K562 (cell line): ENCODE data around the gene COQ10B. TPM values are rescaled to one million over a fixed set of nuclear protein-coding genes. Genes with fewer than 3 reads are reported as not detected.
A peak's percentile ranks its signal among the peaks of the same experiment; 100 is the strongest.

ENCODE experiments used
- ATF2 ChIP-seq: sonication (generic); formaldehyde crosslinking; IDR thresholded peaks from 2 replicates; pipeline ENCODE4 v1.8.1; 2022; ENCODE audit warnings: missing genetic modification reagents
- ATF4 ChIP-seq: fragments of 450-650 bp; formaldehyde crosslinking; IDR thresholded peaks from 2 replicates; pipeline ENCODE4 v1.4.0; 2022; ENCODE audit warnings: mild to moderate bottlenecking, moderate library complexity
- ATF7 ChIP-seq: fragments of 450-650 bp; IDR thresholded peaks from 2 replicates; pipeline ENCODE4 v1.7.1; 2014; ENCODE audit warnings: mild to moderate bottlenecking, moderate library complexity
- BCL6 ChIP-seq: fragments of 250-450 bp; sonication (Bioruptor Pico); IDR thresholded peaks from 2 replicates; pipeline ENCODE4 v1.4.0; 2020
- MBD2 ChIP-seq: sonication (generic); IDR thresholded peaks from 2 replicates; pipeline ENCODE4 v1.6.1; 2016; ENCODE audit warnings: low read depth, borderline replicate concordance
- PHF20 ChIP-seq: fragments of 450-650 bp; IDR thresholded peaks from 2 replicates; pipeline ENCODE4 v1.6.1; 2018; ENCODE audit not compliant: partially characterized antibody
- PHTF2 ChIP-seq: fragments of 250-450 bp; sonication (Bioruptor Pico); IDR thresholded peaks from 2 replicates; pipeline ENCODE4 v1.5.0; 2021; ENCODE audit warnings: mild to moderate bottlenecking
- SRSF9 ChIP-seq: fragments of 200-400 bp; formaldehyde crosslinking; IDR thresholded peaks from 2 replicates; pipeline ENCODE4 v1.6.1; 2017; ENCODE audit warnings: low read depth, low read length, borderline replicate concordance
- TAF7 ChIP-seq: fragments of 450-650 bp; IDR thresholded peaks from 2 replicates; pipeline ENCODE4 v1.6.1; 2016; ENCODE audit warnings: missing genetic modification characterization, missing compliant biosample characterization
- TEAD2 ChIP-seq: fragments of 450-650 bp; IDR thresholded peaks from 2 replicates; pipeline ENCODE4 v1.6.1; 2016; ENCODE audit warnings: missing genetic modification characterization, control low read depth, missing compliant biosample characterization
- TRIM28 ChIP-seq: fragments of 450-650 bp; IDR thresholded peaks from 2 replicates; pipeline ENCODE4 v1.6.1; 2017
- WHSC1 ChIP-seq: IDR thresholded peaks from one replicate; pipeline ENCODE4 v1.6.1; 2012; ENCODE audit warnings: low read length, control low read depth, inconsistent platforms
- ZBTB12 ChIP-seq: fragments of 250-450 bp; sonication (Bioruptor Pico); IDR thresholded peaks from 2 replicates; pipeline ENCODE4 v1.4.0; 2020
- ZEB2 ChIP-seq: fragments of 450-650 bp; IDR thresholded peaks from 2 replicates; pipeline ENCODE4 v1.6.1; 2016
- ZNF57 ChIP-seq: fragments of 450-650 bp; formaldehyde crosslinking; IDR thresholded peaks from 2 replicates; pipeline ENCODE4 v1.4.0; 2020; ENCODE audit warnings: mild to moderate bottlenecking, moderate library complexity
- ZNF740 ChIP-seq, 3 experiments: fragments of 200-800 bp in 1 of 3; sonication (Bioruptor generic) in 1 of 3; sonication (generic) in 1 of 3; formaldehyde crosslinking in 1 of 3; IDR thresholded peaks; 2 replicates each; pipeline versions ENCODE4 v1.6.1 to v1.8.0; 2016 to 2022; ENCODE audit warnings: mild to moderate bottlenecking in 2 of 3, missing compliant biosample characterization in 2 of 3, missing genetic modification characterization in 2 of 3, missing genetic modification reagents in 1 of 3
- ZZZ3 ChIP-seq: fragments of 450-650 bp; IDR thresholded peaks from 2 replicates; pipeline ENCODE4 v1.6.1; 2016; ENCODE audit warnings: antibody characterized with exemption, mild to moderate bottlenecking, moderate library complexity
- polyA plus RNA-seq, 8 experiments: library from polyadenylated mRNA; depleted of rRNA in 4 of 8; stranded (reverse) in 5 of 8; unstranded in 3 of 8; fragments of >200 nt; fragmentation: Nextera tagmentation in 2 of 8; fragmentation: Illumina TruSeq in 1 of 8; extraction: Ambion mirVana in 2 of 8; extraction: Trizol in 1 of 8; gene quantifications; 2 replicates each; pipeline versions ENCODE4 v1.2.1 to v1.2.3, GENCODE V29; 2011 to 2014; ENCODE audit warnings: inconsistent platforms in 1 of 8, missing spikeins in 1 of 8
- total RNA-seq, 7 experiments: library from RNA; depleted of rRNA in 6 of 7; stranded (reverse); fragments of >200 nt in 6 of 7; fragmentation: Illumina TruSeq in 2 of 7; extraction: Trizol in 2 of 7; gene quantifications; 2 replicates each; pipeline versions ENCODE4 v1.2.1 to v1.2.3, GENCODE V29; 2011 to 2021; ENCODE audit warnings: low replicate concordance in 1 of 7
- TF ChIP-seq, protein P1 (sequence below): fragments of 250-450 bp; sonication (Bioruptor Pico); IDR thresholded peaks from 2 replicates; pipeline ENCODE4 v1.8.0; 2022; ENCODE audit warnings: inconsistent platforms, mild to moderate bottlenecking, moderate library complexity, borderline replicate concordance
- TF ChIP-seq, protein P2 (sequence below): sonication (generic); formaldehyde crosslinking; IDR thresholded peaks from 2 replicates; pipeline ENCODE4 v1.4.0; 2020; ENCODE audit warnings: mild to moderate bottlenecking, missing genetic modification reagents

The COQ10B gene
- total and polyA plus RNA-seq, 9 of the 15 experiments (the other 6 are each of a cell fraction or from before 2014, with no cell fraction given): 3.1 to 13.1 (median 7.7) TPM

DNA sequence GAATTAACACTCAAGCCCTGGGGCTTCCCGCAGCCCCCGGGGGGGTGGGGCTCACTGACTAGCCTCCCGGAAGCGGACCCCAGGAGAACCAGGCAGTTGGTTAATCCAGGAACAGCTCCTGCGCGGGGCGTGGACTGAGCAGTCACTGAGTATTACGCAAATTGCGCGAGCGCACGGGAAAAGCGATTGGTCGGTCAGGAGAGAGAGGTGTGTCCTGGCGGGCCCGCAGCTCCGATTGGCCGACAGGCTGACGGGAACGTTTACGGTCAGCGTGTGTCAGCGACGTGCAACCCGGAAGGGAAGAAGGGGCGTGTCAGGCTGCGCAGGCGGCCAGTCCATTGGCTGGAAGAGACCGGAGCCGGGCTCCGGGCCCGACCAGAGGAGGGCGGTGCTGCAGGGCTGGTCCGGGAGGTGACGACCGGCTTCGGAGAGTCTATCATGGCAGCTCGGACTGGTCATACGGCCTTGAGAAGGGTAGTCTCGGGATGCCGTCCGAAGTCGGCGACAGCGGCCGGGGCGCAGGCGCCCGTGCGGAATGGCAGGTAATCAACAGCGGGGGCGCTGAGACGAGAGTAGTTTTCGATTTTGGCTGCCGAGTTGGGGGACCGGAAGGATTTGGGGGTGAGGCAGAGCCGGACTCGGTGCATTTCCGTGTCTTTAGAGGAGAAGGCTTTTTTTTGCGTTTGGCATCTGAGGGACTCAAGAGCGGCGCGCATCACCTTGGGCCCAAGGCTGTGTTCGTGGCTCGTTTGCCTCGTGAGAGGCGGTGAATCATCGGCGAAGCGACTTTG, at the start of gene COQ10B (continued):
- TF ChIP-seq, protein P1, sequence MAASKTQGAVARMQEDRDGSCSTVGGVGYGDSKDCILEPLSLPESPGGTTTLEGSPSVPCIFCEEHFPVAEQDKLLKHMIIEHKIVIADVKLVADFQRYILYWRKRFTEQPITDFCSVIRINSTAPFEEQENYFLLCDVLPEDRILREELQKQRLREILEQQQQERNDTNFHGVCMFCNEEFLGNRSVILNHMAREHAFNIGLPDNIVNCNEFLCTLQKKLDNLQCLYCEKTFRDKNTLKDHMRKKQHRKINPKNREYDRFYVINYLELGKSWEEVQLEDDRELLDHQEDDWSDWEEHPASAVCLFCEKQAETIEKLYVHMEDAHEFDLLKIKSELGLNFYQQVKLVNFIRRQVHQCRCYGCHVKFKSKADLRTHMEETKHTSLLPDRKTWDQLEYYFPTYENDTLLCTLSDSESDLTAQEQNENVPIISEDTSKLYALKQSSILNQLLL: no peak
- TF ChIP-seq BCL6: no peak
- peak; percentile 85 for TF ChIP-seq ATF7
- TF ChIP-seq SRSF9: no peak
- peak; percentile 80 for TF ChIP-seq TAF7 (tag)
- no peak for TF ChIP-seq ATF4 (CRISPR knock-in tag)
- TF ChIP-seq, protein P2, sequence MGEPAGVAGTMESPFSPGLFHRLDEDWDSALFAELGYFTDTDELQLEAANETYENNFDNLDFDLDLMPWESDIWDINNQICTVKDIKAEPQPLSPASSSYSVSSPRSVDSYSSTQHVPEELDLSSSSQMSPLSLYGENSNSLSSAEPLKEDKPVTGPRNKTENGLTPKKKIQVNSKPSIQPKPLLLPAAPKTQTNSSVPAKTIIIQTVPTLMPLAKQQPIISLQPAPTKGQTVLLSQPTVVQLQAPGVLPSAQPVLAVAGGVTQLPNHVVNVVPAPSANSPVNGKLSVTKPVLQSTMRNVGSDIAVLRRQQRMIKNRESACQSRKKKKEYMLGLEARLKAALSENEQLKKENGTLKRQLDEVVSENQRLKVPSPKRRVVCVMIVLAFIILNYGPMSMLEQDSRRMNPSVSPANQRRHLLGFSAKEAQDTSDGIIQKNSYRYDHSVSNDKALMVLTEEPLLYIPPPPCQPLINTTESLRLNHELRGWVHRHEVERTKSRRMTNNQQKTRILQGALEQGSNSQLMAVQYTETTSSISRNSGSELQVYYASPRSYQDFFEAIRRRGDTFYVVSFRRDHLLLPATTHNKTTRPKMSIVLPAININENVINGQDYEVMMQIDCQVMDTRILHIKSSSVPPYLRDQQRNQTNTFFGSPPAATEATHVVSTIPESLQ: no peak
- no peak for TF ChIP-seq ATF2 (CRISPR knock-in tag)
- TF ChIP-seq TRIM28: no peak
- no peak for TF ChIP-seq PHTF2 (CRISPR knock-in tag)
- TF ChIP-seq ZNF740 (CRISPR knock-in tag; IDR thresholded peaks at IDR 0.05): no peak
- no peak for TF ChIP-seq ZNF740 (tag; IDR thresholded peaks at IDR 0.05)
- TF ChIP-seq ZEB2: 0 out of 2 replicates have a peak, but pooled peaks have one; percentile 31
- TF ChIP-seq PHF20: peak; percentile 60
- no peak for TF ChIP-seq ZNF57 (CRISPR knock-in tag)
- TF ChIP-seq TEAD2: no peak
- TF ChIP-seq MBD2: no peak
- TF ChIP-seq ZZZ3: no peak
- no peak for TF ChIP-seq WHSC1
- TF ChIP-seq ZBTB12: 0 out of 2 replicates have a peak, but pooled peaks have one; percentile 21
